SK-N-MC (cell line): ENCODE data around the gene ULK4.
"Not testable (repeated sequence)": the region's sequence is repeated elsewhere in the genome, so short reads cannot be mapped to it uniquely, and the experiment has no call there.

Experiments used
- DNase-seq: peaks from one replicate; pipeline ENCODE4 v3.0.0-alpha.2; 2011; ENCODE audit warnings: low read depth, low spot score
- H3K27ac ChIP-seq: fragments of 200-600 bp; sonication (generic); 2 replicates; pipeline ENCODE4 v1.5.1; 2016; ENCODE audit warnings: mixed run types
- H3K36me3 ChIP-seq: fragments of 200-600 bp; sonication (generic); 2 replicates; pipeline ENCODE4 v1.6.1; 2017; ENCODE audit warnings: antibody characterized with exemption, low read length, mixed read lengths; ENCODE audit not compliant: insufficient read depth
- H3K4me3 ChIP-seq: fragments of 200-600 bp; sonication (generic); 2 replicates; pipeline ENCODE4 v1.5.1; 2016
- H3K9ac ChIP-seq: fragments of 200-600 bp; sonication (generic); 2 replicates; pipeline ENCODE4 v1.8.0; 2017; ENCODE audit warnings: mixed run types, mixed read lengths; ENCODE audit not compliant: insufficient read length
- H3K9me3 ChIP-seq: fragments of 200-600 bp; sonication (generic); 2 replicates; pipeline ENCODE4 v1.6.1; 2017; ENCODE audit warnings: low read depth, mild to moderate bottlenecking, antibody characterized with exemption, low read length, moderate library complexity, mixed read lengths
- EZH2 ChIP-seq: fragments of 200-600 bp; sonication (generic); IDR thresholded peaks from one replicate; pipeline ENCODE4 v1.6.1; 2017; ENCODE audit warnings: antibody characterized with exemption
- FOXP2 ChIP-seq: optimal IDR thresholded peaks from 2 replicates; pipeline ENCODE3; 2011; ENCODE audit warnings: mild to moderate bottlenecking, moderate library complexity; ENCODE audit not compliant: insufficient read depth; ENCODE audit errors: extremely low read length, control extremely low read depth
- POLR2AphosphoS5 ChIP-seq: IDR thresholded peaks from 2 replicates; pipeline ENCODE4 v1.6.1; 2012; ENCODE audit warnings: mild to moderate bottlenecking, low read depth, low read length, borderline replicate concordance

ULK4 gene

GRCh38 chr3:41893977-41894376 is 67.9 kb downstream of the ULK4 start:
- Histone ChIP-seq H3K27ac (no peak overlapping the region), H3K9ac (no peak overlapping the region), H3K9me3 (no peaks in the 10 kb centered on the region), H3K36me3 (no peaks in the 10 kb centered on the region), H3K4me3 (no peak overlapping the region)
- no peak for TF ChIP-seq EZH2
- no peak for TF ChIP-seq POLR2AphosphoS5
- no peak for TF ChIP-seq FOXP2
- DNase-seq, result no peak

GRCh38 chr3:41888368-41889076 is 73.4 kb downstream of the ULK4 start:
- H3K36me3 ChIP-seq, result no peaks in the 10 kb centered on the region
- H3K27ac ChIP-seq, result no peak overlapping the region
- H3K9me3 ChIP-seq, result no peaks in the 10 kb centered on the region
- H3K9ac ChIP-seq, result no peak overlapping the region
- no peak overlapping the region for H3K4me3 ChIP-seq
- DNase-seq, result no peak
- no peak for TF ChIP-seq EZH2
- no peak for TF ChIP-seq POLR2AphosphoS5
- TF ChIP-seq FOXP2, result no peak

GRCh38 chr3:41882956-41883355 is 78.9 kb downstream of the ULK4 start:
- DNase-seq, result no peak
- Histone ChIP-seq H3K9ac (no peak overlapping the region), H3K4me3 (no peak overlapping the region), H3K36me3 (no peaks in the 10 kb centered on the region), H3K9me3 (no peaks in the 10 kb centered on the region), H3K27ac (no peak overlapping the region)
- TF ChIP-seq POLR2AphosphoS5 (no peak), EZH2 (no peak)

- no peak for TF ChIP-seq POLR2AphosphoS5
- TF ChIP-seq EZH2, result no peak
- no peak for TF ChIP-seq FOXP2
- H3K27ac ChIP-seq, result no peak overlapping the region
- H3K36me3 ChIP-seq, result no peaks in the 10 kb centered on the region
- H3K9me3 ChIP-seq, result no peaks in the 10 kb centered on the region
- no peak for DNase-seq
- no peak overlapping the region for H3K9ac ChIP-seq
- H3K4me3 ChIP-seq, result no peak overlapping the region
These were observed 80.6 kb downstream of the ULK4 start for GRCh38 chr3:41881233-41881821.

- Histone ChIP-seq H3K9ac (no peak overlapping the region), H3K27ac (no peak overlapping the region), H3K4me3 (no peak overlapping the region), H3K9me3 (no peaks in the 10 kb centered on the region), H3K36me3 (no peaks in the 10 kb centered on the region)
- TF ChIP-seq POLR2AphosphoS5, result no peak
- no peak for TF ChIP-seq FOXP2
- TF ChIP-seq EZH2, result no peak
- no peak for DNase-seq
These were observed 81.5 kb downstream of the ULK4 start for GRCh38 chr3:41880387-41880786.

GRCh38 chr3:41877741-41878140 is 84.2 kb downstream of the ULK4 start:
- not testable (repeated sequence) for H3K36me3 ChIP-seq, H3K27ac ChIP-seq, H3K4me3 ChIP-seq, H3K9ac ChIP-seq, H3K9me3 ChIP-seq, DNase-seq

GRCh38 chr3:41874022-41874421 is 87.9 kb downstream of the ULK4 start:
- DNase-seq, result no peak
- no peak for TF ChIP-seq FOXP2
- TF ChIP-seq POLR2AphosphoS5, result no peak
- TF ChIP-seq EZH2, result no peak
- no peak overlapping the region for H3K27ac ChIP-seq

GRCh38 chr3:41872157-41872556 is 89.7 kb downstream of the ULK4 start:
- TF ChIP-seq EZH2 (no peak), POLR2AphosphoS5 (no peak), FOXP2 (no peak)
- H3K36me3 ChIP-seq, result no peaks in the 10 kb centered on the region
- no peaks in the 10 kb centered on the region for H3K9me3 ChIP-seq
- no peak overlapping the region for H3K9ac ChIP-seq
- H3K4me3 ChIP-seq, result no peak overlapping the region
- no peak for DNase-seq
- H3K27ac ChIP-seq, result no peak overlapping the region

More at GRCh38 chr3:41874022-41874421, 87.9 kb downstream of the ULK4 start:
- H3K36me3 ChIP-seq, result no peaks in the 10 kb centered on the region
- no peak overlapping the region for H3K4me3 ChIP-seq
- H3K9ac ChIP-seq, result no peak overlapping the region
- H3K9me3 ChIP-seq, result no peaks in the 10 kb centered on the region

- DNase-seq, result no peak
- H3K9me3 ChIP-seq, result no peaks in the 10 kb centered on the region
- no peak overlapping the region for H3K9ac ChIP-seq
- H3K4me3 ChIP-seq, result no peak overlapping the region
- no peaks in the 10 kb centered on the region for H3K36me3 ChIP-seq
- H3K27ac ChIP-seq, result no peak overlapping the region
- TF ChIP-seq FOXP2 (no peak), POLR2AphosphoS5 (no peak), EZH2 (no peak)
These were observed 94.4 kb downstream of the ULK4 start for GRCh38 chr3:41867533-41867932.
